ENCODE data around the gene SUGP2. TPM values are rescaled to one million over a fixed set of nuclear protein-coding genes. Genes with fewer than 3 reads are reported as not detected.
"Not testable (repeated sequence)": the region's sequence is repeated elsewhere in the genome, so short reads cannot be mapped to it uniquely, and the experiment has no call there.

The SUGP2 gene
- total RNA-seq, 2 experiments from 2014 or later: 150 to 155 TPM

GRCh38 chr19:19034204-19034624, 897 bp upstream of the SUGP2 start:
- H3K4me1 Mint-ChIP-seq: peaks cover 30% of the 10 kb centered on the region
- peaks cover 21% of the 10 kb centered on the region for H3K36me3 Mint-ChIP-seq
- POLR2A ChIA-PET: no interaction called here
- no peaks in the 10 kb centered on the region for H3K27me3 Mint-ChIP-seq
- H3K27ac Mint-ChIP-seq: peak overlapping the region; percentile 91
- H3K4me3 Mint-ChIP-seq: peak overlapping the region; percentile 87
- ATAC-seq (ENCODE audit: low read depth) (peak; percentile 53), DNase-seq (peak; percentile 71)
- H3K9me3 Mint-ChIP-seq: no peaks in the 10 kb centered on the region

GRCh38 chr19:19033176-19033425, 216 bp downstream of the SUGP2 start:
- Mint-ChIP-seq H3K36me3 (peaks cover 20% of the 10 kb centered on the region), H3K27ac (peak overlapping the region; percentile 98), H3K4me1 (peaks cover 29% of the 10 kb centered on the region), H3K9me3 (no peaks in the 10 kb centered on the region), H3K4me3 (peak overlapping the region; percentile 97), H3K27me3 (no peaks in the 10 kb centered on the region)
- no peak for ATAC-seq (ENCODE audit: low read depth)
- DNase-seq: no peak
- POLR2A ChIA-PET: interaction anchor here (0.5 to 1.0 kb wide), 3 partner anchors 10 to 113 kb away, joined by 3 to 6 read pairs (median 3); no protein-coding TSS in a partner anchor

- peaks cover 21% of the 10 kb centered on the region for H3K36me3 Mint-ChIP-seq
- POLR2A ChIA-PET: interaction anchor here (0.5 to 1.0 kb wide), 4 partner anchors 9 to 114 kb away, joined by 3 to 6 read pairs (median 3); no protein-coding TSS in a partner anchor
- peak overlapping the region; percentile 98 for H3K27ac Mint-ChIP-seq
- H3K27me3 Mint-ChIP-seq: no peaks in the 10 kb centered on the region
- no peaks in the 10 kb centered on the region for H3K9me3 Mint-ChIP-seq
- H3K4me1 Mint-ChIP-seq: peaks cover 29% of the 10 kb centered on the region
- DNase-seq: peak; percentile 73
- peak; percentile 63 for ATAC-seq (ENCODE audit: low read depth)
- H3K4me3 Mint-ChIP-seq: peak overlapping the region; percentile 97
Measured at GRCh38 chr19:19032420-19033175, 719 bp downstream of the SUGP2 start.

GRCh38 chr19:19031891-19032290, 1.4 kb downstream of the SUGP2 start:
- Mint-ChIP-seq H3K36me3 (peaks cover 23% of the 10 kb centered on the region), H3K27ac (peak overlapping the region; percentile 98), H3K9me3 (no peaks in the 10 kb centered on the region), H3K27me3 (no peaks in the 10 kb centered on the region), H3K4me1 (peaks cover 34% of the 10 kb centered on the region), H3K4me3 (peak overlapping the region; percentile 97)
- DNase-seq: no peak
- no peak for ATAC-seq (ENCODE audit: low read depth)
- POLR2A ChIA-PET: interaction anchor here (0.7 kb wide), 2 partner anchors 31 to 101 kb away, joined by 3 read pairs; no protein-coding TSS in a partner anchor

GRCh38 chr19:19028526-19028925, 4.8 kb downstream of the SUGP2 start:
- Mint-ChIP-seq H3K4me1 (peaks cover 29% of the 10 kb centered on the region), H3K4me3 (no peak overlapping the region), H3K36me3 (peaks cover 24% of the 10 kb centered on the region), H3K27me3 (no peaks in the 10 kb centered on the region), H3K9me3 (no peaks in the 10 kb centered on the region), H3K27ac (no peak overlapping the region)
- ATAC-seq (ENCODE audit: low read depth) (no peak), DNase-seq (no peak)
- POLR2A ChIA-PET: no interaction called here

GRCh38 chr19:19027228-19027627, 6.1 kb downstream of the SUGP2 start:
- POLR2A ChIA-PET: no interaction called here
- H3K27ac Mint-ChIP-seq: no peak overlapping the region
- no peak for DNase-seq
- H3K9me3 Mint-ChIP-seq: no peaks in the 10 kb centered on the region
- no peaks in the 10 kb centered on the region for H3K27me3 Mint-ChIP-seq
- peaks cover 32% of the 10 kb centered on the region for H3K36me3 Mint-ChIP-seq
- no peak for ATAC-seq (ENCODE audit: low read depth)
- H3K4me3 Mint-ChIP-seq: no peak overlapping the region
- H3K4me1 Mint-ChIP-seq: peaks cover 36% of the 10 kb centered on the region

- Mint-ChIP-seq H3K9me3 (no peaks in the 10 kb centered on the region), H3K27me3 (no peaks in the 10 kb centered on the region), H3K27ac (no peak overlapping the region), H3K4me3 (no peak overlapping the region), H3K4me1 (peaks cover 31% of the 10 kb centered on the region), H3K36me3 (peaks cover 33% of the 10 kb centered on the region)
- DNase-seq (no peak), ATAC-seq (ENCODE audit: low read depth) (no peak)
- POLR2A ChIA-PET: interaction anchor here (0.7 kb wide), 1 partner anchor 31 kb away, joined by 3 read pairs; no protein-coding TSS in a partner anchor
Measured at GRCh38 chr19:19026299-19026971, 6.9 kb downstream of the SUGP2 start.

GRCh38 chr19:19025861-19026260, 7.5 kb downstream of the SUGP2 start:
- Mint-ChIP-seq H3K9me3 (no peaks in the 10 kb centered on the region), H3K27ac (no peak overlapping the region), H3K4me3 (no peak overlapping the region), H3K27me3 (no peaks in the 10 kb centered on the region), H3K36me3 (peaks cover 32% of the 10 kb centered on the region), H3K4me1 (peaks cover 29% of the 10 kb centered on the region)
- ATAC-seq (ENCODE audit: low read depth) (no peak), DNase-seq (no peak)
- POLR2A ChIA-PET: interaction anchor here (0.7 kb wide), 1 partner anchor 31 kb away, joined by 3 read pairs; no protein-coding TSS in a partner anchor

GRCh38 chr19:19023376-19023775, 9.9 kb downstream of the SUGP2 start:
- not testable (repeated sequence) for H3K9me3 Mint-ChIP-seq; ATAC-seq (ENCODE audit: low read depth); H3K27ac Mint-ChIP-seq; DNase-seq; H3K4me3 Mint-ChIP-seq; H3K27me3 Mint-ChIP-seq
- POLR2A ChIA-PET: interaction anchor here (1.7 kb wide), 1 partner anchor 9 kb away, joined by 6 read pairs; the partner anchor contains the start of gene SUGP2
- Mint-ChIP-seq H3K36me3 (peaks cover 30% of the 10 kb centered on the region), H3K4me1 (peaks cover 27% of the 10 kb centered on the region)

GRCh38 chr19:19022380-19022961, 10.8 kb downstream of the SUGP2 start:
- ATAC-seq (ENCODE audit: low read depth) (no peak), DNase-seq (no peak)
- peak overlapping the region; percentile 36 for H3K4me3 Mint-ChIP-seq
- H3K4me1 Mint-ChIP-seq: peaks cover 27% of the 10 kb centered on the region
- POLR2A ChIA-PET: interaction anchor here (1.7 kb wide), 1 partner anchor 10 kb away, joined by 6 read pairs; the partner anchor contains the start of gene SUGP2
- no peak overlapping the region for H3K27ac Mint-ChIP-seq
- H3K36me3 Mint-ChIP-seq: peaks cover 28% of the 10 kb centered on the region
- no peaks in the 10 kb centered on the region for H3K27me3 Mint-ChIP-seq
- no peaks in the 10 kb centered on the region for H3K9me3 Mint-ChIP-seq

- ATAC-seq (ENCODE audit: low read depth) (no peak), DNase-seq (no peak)
- no peaks in the 10 kb centered on the region for H3K9me3 Mint-ChIP-seq
- H3K27me3 Mint-ChIP-seq: no peaks in the 10 kb centered on the region
- peaks cover 32% of the 10 kb centered on the region for H3K36me3 Mint-ChIP-seq
- H3K4me1 Mint-ChIP-seq: peaks cover 21% of the 10 kb centered on the region
- POLR2A ChIA-PET: interaction anchor here (0.6 kb wide), 1 partner anchor 1205 kb away, joined by 4 read pairs; no protein-coding TSS in a partner anchor
- no peak overlapping the region for H3K4me3 Mint-ChIP-seq
- H3K27ac Mint-ChIP-seq: no peak overlapping the region
Measured at GRCh38 chr19:19021115-19021514, 12.2 kb downstream of the SUGP2 start.

GRCh38 chr19:19010551-19010950, 22.8 kb downstream of the SUGP2 start:
- H3K36me3 Mint-ChIP-seq: peaks cover 26% of the 10 kb centered on the region
- no peak overlapping the region for H3K27ac Mint-ChIP-seq

GRCh38 chr19:19009951-19010350, 23.4 kb downstream of the SUGP2 start:
- H3K4me1 Mint-ChIP-seq: peaks cover 1% of the 10 kb centered on the region
- H3K9me3 Mint-ChIP-seq: no peaks in the 10 kb centered on the region
- no peak overlapping the region for H3K4me3 Mint-ChIP-seq
- ATAC-seq (ENCODE audit: low read depth): no peak
- peaks cover 29% of the 10 kb centered on the region for H3K36me3 Mint-ChIP-seq
- no peak for DNase-seq
- H3K27ac Mint-ChIP-seq: no peak overlapping the region
- POLR2A ChIA-PET: interaction anchor here (1.0 kb wide), 1 partner anchor 10 kb away, joined by 3 read pairs; no protein-coding TSS in a partner anchor
- H3K27me3 Mint-ChIP-seq: no peaks in the 10 kb centered on the region

More at GRCh38 chr19:19010551-19010950, 22.8 kb downstream of the SUGP2 start:
- Mint-ChIP-seq H3K27me3 (no peaks in the 10 kb centered on the region), H3K9me3 (no peaks in the 10 kb centered on the region), H3K4me1 (peaks cover 1% of the 10 kb centered on the region), H3K4me3 (no peak overlapping the region)
- DNase-seq: no peak
- POLR2A ChIA-PET: no interaction called here
- no peak for ATAC-seq (ENCODE audit: low read depth)
